Measurements from ENCODE around the gene NUBPL. TPM values are rescaled to one million over a fixed set of nuclear protein-coding genes. Genes with fewer than 3 reads are reported as not detected.

The NUBPL gene
- total RNA-seq, 1 donor from 2014 or later: 8.7 TPM

DNA sequence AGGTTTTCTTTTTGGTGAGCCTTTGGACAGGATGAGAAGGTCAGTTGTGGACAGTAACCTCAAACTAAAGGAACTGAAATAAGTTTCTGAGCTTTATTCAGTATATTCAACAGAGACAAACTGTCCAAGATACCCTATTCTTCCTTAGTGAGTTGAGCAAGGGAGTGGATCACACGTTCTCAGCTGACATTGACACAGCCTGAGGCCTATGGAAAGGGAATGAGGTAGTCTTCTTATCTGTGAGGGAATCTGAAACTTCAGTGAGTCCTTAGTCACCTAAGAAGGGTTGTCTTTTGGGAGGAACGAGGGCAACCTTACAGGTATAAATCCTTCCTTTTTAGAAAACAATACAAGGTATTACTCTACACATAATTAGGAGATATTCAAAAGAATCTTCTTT is 5.0 kb upstream of the NUBPL start:
- H3K36me3 Mint-ChIP-seq (ENCODE audit: low read depth): no peaks in the 10 kb centered on the region
- no peak overlapping the region for H3K27ac Mint-ChIP-seq
- H3K9me3 Mint-ChIP-seq: no peaks in the 10 kb centered on the region
- intact Hi-C loops (cut with micrococcal nuclease): no loop called here
- H3K4me3 Mint-ChIP-seq (ENCODE audit: low read depth): no peak overlapping the region
- no peak for DNase-seq (ENCODE audit: low spot score)
- H3K4me1 Mint-ChIP-seq (ENCODE audit: low read depth): peaks cover 8% of the 10 kb centered on the region
- peaks cover 24% of the 10 kb centered on the region for H3K27me3 Mint-ChIP-seq (ENCODE audit: low read depth)

DNA sequence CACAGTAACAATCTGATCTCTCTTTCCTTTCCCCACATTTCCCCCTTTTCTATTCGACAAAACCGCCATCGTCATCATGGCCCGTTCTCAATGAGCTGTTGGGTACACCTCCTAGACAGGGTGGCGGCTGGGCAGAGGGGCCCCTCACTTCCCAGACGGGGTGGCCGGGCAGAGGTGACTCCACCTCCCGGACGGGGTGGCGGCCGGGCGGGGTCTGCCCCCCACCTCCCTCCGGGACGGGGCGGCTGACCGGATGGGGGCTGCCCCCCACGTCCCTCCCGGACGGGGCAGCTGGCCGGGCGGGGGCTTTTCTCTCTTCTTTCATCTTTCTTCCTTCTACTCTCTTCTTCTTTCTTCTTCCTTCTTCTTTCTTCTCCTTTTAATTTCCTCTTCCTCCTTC is 1.3 kb upstream of the NUBPL start:
- Mint-ChIP-seq H3K36me3 (ENCODE audit: low read depth) (no peaks in the 10 kb centered on the region), H3K27me3 (ENCODE audit: low read depth) (peaks cover 12% of the 10 kb centered on the region), H3K4me1 (ENCODE audit: low read depth) (peaks cover 21% of the 10 kb centered on the region), H3K9me3 (no peaks in the 10 kb centered on the region), H3K4me3 (ENCODE audit: low read depth) (no peak overlapping the region), H3K27ac (no peak overlapping the region)
- intact Hi-C loops (cut with micrococcal nuclease): loop anchor here (2.0 to 10.0 kb wide), 6 partner anchors 351 to 645 kb away; partner anchors contain the start of genes AP4S1, RNU6-7, RNU6-8 and STRN3
- no peak for DNase-seq (ENCODE audit: low spot score)

DNA sequence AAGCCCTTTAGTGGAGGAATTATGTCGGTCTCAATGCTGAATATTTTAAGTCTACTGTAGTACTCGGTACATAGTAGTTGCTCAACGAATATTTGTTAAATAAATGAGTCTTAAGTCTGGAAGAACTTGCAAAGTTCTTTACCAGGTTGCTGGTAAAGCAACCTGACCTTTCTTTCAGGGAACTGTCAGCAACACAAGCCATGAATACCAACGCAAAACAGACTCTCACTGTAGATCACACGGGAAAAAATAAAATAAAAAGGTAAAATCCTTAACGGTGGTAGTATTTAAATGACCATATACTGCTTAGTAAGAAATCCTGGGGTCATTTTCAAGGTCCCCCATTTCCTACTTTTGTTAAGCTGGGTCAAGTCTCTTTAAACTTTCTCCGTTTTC is 447 bp upstream of the NUBPL start:
- peaks cover 21% of the 10 kb centered on the region for H3K4me1 Mint-ChIP-seq (ENCODE audit: low read depth)
- intact Hi-C loops (cut with micrococcal nuclease): loop anchor here (1.0 to 10.0 kb wide), 7 partner anchors 103 to 644 kb away; partner anchors contain the start of genes AP4S1, DTD2, RNU6-7 and RNU6-8
- peak overlapping the region; percentile 90 for H3K4me3 Mint-ChIP-seq (ENCODE audit: low read depth)
- no peaks in the 10 kb centered on the region for H3K36me3 Mint-ChIP-seq (ENCODE audit: low read depth)
- H3K9me3 Mint-ChIP-seq: no peaks in the 10 kb centered on the region
- H3K27ac Mint-ChIP-seq: peak overlapping the region; percentile 95
- DNase-seq (ENCODE audit: low spot score): no peak
- peaks cover 11% of the 10 kb centered on the region for H3K27me3 Mint-ChIP-seq (ENCODE audit: low read depth)

DNA sequence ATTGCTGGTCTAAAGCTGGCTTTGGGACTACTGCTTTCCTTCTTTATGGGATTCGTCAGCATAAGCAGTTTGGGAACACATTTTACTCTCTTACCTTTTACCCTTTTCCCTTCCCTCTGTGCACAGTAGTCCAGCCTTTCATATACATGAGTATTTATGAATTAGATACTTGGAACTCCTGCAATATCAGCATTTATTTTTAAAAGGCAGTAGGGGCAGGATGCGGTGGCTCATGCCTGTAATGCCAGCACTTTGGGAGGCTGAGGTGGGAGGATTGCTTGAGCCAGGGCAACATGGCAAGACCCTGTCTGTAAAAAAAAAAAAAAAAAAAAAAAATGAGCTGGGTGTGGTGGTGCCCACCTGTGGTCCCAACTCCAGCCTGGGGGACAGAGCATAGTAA is 3.0 kb downstream of the NUBPL start:
- Mint-ChIP-seq H3K27me3 (ENCODE audit: low read depth) (no peaks in the 10 kb centered on the region), H3K4me1 (ENCODE audit: low read depth) (peaks cover 31% of the 10 kb centered on the region), H3K9me3 (no peaks in the 10 kb centered on the region), H3K27ac (no peak overlapping the region), H3K4me3 (ENCODE audit: low read depth) (no peak overlapping the region), H3K36me3 (ENCODE audit: low read depth) (peaks cover 10% of the 10 kb centered on the region)
- no peak for DNase-seq (ENCODE audit: low spot score)
- intact Hi-C loops (cut with micrococcal nuclease): loop anchor here (10.0 kb wide), 2 partner anchors 539 to 641 kb away; partner anchors contain the start of genes AP4S1, RNU6-7, RNU6-8 and STRN3

DNA sequence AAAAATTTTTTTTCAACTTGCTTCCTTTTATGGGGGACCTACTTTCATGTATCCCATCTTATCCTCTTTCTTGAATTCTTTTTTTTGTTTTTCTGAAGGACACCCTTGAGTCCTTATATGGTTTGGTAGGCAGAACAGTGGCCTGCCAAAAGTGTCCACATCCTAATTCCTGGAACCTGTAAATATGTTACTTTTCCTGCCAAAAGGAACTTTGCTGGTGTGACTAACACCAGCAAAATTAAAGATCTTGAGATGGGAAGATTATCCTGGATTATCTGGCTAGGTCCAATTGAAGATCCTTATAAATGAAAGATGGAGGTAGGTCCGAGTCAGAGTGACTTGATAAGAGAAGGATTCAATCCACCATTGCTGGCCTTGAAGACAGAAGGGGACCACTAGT is 5.3 kb downstream of the NUBPL start:
- intact Hi-C loops (cut with micrococcal nuclease): loop anchor here (10.0 kb wide), 2 partner anchors 542 to 638 kb away; partner anchors contain the start of genes AP4S1, RNU6-7, RNU6-8 and STRN3
- Mint-ChIP-seq H3K27ac (no peak overlapping the region), H3K4me3 (ENCODE audit: low read depth) (no peak overlapping the region), H3K9me3 (no peaks in the 10 kb centered on the region), H3K4me1 (ENCODE audit: low read depth) (peaks cover 24% of the 10 kb centered on the region), H3K36me3 (ENCODE audit: low read depth) (peaks cover 10% of the 10 kb centered on the region), H3K27me3 (ENCODE audit: low read depth) (no peaks in the 10 kb centered on the region)
- DNase-seq (ENCODE audit: low spot score): no peak

DNA sequence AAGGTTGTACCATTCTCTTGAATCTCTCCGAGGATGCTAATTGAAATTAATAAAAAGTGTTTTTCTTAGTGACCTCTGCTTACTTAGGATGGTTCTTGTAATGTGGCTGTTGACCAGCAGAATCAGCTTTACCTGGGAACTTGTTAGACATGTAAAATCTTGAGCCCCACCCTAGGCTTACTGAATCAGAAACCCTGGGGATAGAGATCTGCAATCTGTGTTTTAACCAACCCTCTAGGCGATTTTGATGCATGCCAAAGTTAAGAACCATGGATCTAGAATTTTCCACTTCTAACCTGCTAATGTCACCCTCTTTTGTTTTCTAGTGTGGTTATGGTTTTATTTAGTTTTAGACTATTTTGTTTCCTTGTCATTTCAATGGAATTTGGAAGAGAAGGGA is 6.5 kb downstream of the NUBPL start:
- H3K4me3 Mint-ChIP-seq (ENCODE audit: low read depth): no peak overlapping the region
- no peak for DNase-seq (ENCODE audit: low spot score)
- H3K27ac Mint-ChIP-seq: no peak overlapping the region
- H3K27me3 Mint-ChIP-seq (ENCODE audit: low read depth): no peaks in the 10 kb centered on the region
- intact Hi-C loops (cut with micrococcal nuclease): loop anchor here (10.0 kb wide), 2 partner anchors 543 to 637 kb away; partner anchors contain the start of genes AP4S1, RNU6-7, RNU6-8 and STRN3
- H3K9me3 Mint-ChIP-seq: no peaks in the 10 kb centered on the region
- peaks cover 21% of the 10 kb centered on the region for H3K4me1 Mint-ChIP-seq (ENCODE audit: low read depth)
- H3K36me3 Mint-ChIP-seq (ENCODE audit: low read depth): peaks cover 10% of the 10 kb centered on the region

DNA sequence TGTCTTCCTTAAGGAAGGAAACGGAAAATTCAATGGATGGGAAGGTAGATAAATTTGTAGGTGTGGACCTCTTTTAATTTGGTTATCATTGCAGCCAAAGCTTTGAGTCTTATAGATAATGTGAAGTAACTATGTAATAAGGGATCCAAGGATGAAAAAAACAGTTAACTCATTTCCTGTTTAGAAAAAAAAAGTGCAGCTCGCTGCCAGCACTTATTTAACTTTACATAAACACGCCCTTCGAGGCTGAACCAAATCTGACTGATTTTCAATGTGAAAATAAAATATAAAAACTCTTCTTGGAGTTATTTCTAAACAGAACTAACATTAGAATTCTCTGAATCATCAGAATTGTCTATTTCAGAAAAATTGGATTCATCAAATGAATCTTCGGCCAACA is 7.0 kb downstream of the NUBPL start:
- Mint-ChIP-seq H3K27me3 (ENCODE audit: low read depth) (no peaks in the 10 kb centered on the region), H3K36me3 (ENCODE audit: low read depth) (peaks cover 10% of the 10 kb centered on the region), H3K27ac (no peak overlapping the region), H3K9me3 (no peaks in the 10 kb centered on the region), H3K4me3 (ENCODE audit: low read depth) (no peak overlapping the region), H3K4me1 (ENCODE audit: low read depth) (peaks cover 16% of the 10 kb centered on the region)
- DNase-seq (ENCODE audit: low spot score): no peak
- intact Hi-C loops (cut with micrococcal nuclease): loop anchor here (10.0 kb wide), 2 partner anchors 543 to 637 kb away; partner anchors contain the start of genes AP4S1, RNU6-7, RNU6-8 and STRN3

DNA sequence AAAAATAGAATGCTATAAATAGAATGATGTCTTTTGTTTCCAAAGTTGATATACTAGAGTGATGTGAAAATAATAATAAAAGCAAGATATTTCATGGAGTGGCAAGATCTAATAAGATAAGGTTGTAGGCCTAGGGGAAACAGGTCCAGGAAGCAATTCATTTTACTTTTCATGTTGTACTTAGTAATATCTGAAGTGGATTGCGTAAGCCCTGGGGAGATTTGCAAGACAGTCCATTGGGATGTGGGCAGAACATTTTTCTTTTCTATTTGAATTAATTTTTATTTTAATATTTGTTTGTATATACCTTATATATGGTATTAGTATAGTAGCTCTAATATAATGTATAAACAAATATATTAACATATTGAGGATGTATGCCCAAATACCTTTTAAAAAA is 7.5 kb downstream of the NUBPL start:
- Mint-ChIP-seq H3K4me1 (ENCODE audit: low read depth) (peaks cover 12% of the 10 kb centered on the region), H3K27ac (no peak overlapping the region), H3K36me3 (ENCODE audit: low read depth) (peaks cover 10% of the 10 kb centered on the region), H3K4me3 (ENCODE audit: low read depth) (no peak overlapping the region), H3K27me3 (ENCODE audit: low read depth) (no peaks in the 10 kb centered on the region), H3K9me3 (no peaks in the 10 kb centered on the region)
- no peak for DNase-seq (ENCODE audit: low spot score)
- intact Hi-C loops (cut with micrococcal nuclease): loop anchor here (10.0 kb wide), 2 partner anchors 544 to 636 kb away; partner anchors contain the start of genes AP4S1, RNU6-7, RNU6-8 and STRN3

DNA sequence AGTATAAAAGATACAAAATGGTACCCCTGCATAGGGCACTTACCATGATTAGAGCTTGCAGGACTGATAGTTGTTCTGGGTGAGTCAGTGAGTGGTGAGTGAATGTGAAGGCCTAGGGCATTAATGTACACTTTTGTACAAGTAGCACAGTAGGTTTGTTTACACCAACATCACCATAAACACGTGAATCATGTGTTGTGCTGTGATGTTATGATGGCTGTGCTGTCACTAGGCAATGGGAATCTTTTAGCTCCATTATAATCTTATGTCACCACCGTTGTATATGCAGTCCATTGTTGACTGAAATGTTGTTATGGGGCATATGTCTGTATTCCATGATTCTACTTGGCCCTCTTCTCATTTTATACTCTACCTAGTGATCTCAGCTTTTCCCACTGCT is 11.8 kb downstream of the NUBPL start:
- Mint-ChIP-seq H3K36me3 (ENCODE audit: low read depth) (peaks cover 4% of the 10 kb centered on the region), H3K27me3 (ENCODE audit: low read depth) (no peaks in the 10 kb centered on the region), H3K9me3 (no peaks in the 10 kb centered on the region), H3K27ac (no peak overlapping the region), H3K4me1 (ENCODE audit: low read depth) (peaks cover 12% of the 10 kb centered on the region), H3K4me3 (ENCODE audit: low read depth) (no peak overlapping the region)
- intact Hi-C loops (cut with micrococcal nuclease): no loop called here
- DNase-seq (ENCODE audit: low spot score): no peak

DNA sequence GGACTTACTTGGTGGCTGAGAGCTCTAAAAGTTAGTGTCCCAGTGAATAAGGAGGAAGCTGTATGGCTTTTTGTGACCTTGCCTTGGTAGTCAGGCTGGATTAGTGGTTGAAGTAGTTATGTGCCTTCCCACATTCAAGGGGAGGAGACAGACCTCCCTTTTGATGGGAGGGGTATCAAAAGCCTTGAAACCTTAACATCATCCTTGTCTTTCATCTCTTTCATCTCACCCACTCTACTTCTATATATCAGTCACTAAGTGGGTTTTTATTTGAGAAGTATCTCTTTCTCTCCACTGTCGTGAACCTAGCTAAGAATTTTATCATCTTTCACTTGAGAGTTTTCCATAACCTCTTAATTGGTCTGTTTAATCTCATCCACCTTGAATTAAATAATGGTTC is 15.7 kb downstream of the NUBPL start:
- Mint-ChIP-seq H3K27me3 (ENCODE audit: low read depth) (no peaks in the 10 kb centered on the region), H3K9me3 (no peaks in the 10 kb centered on the region), H3K36me3 (ENCODE audit: low read depth) (peaks cover 3% of the 10 kb centered on the region), H3K27ac (no peak overlapping the region), H3K4me3 (ENCODE audit: low read depth) (no peak overlapping the region), H3K4me1 (ENCODE audit: low read depth) (peaks cover 6% of the 10 kb centered on the region)
- intact Hi-C loops (cut with micrococcal nuclease): no loop called here
- DNase-seq (ENCODE audit: low spot score): no peak

DNA sequence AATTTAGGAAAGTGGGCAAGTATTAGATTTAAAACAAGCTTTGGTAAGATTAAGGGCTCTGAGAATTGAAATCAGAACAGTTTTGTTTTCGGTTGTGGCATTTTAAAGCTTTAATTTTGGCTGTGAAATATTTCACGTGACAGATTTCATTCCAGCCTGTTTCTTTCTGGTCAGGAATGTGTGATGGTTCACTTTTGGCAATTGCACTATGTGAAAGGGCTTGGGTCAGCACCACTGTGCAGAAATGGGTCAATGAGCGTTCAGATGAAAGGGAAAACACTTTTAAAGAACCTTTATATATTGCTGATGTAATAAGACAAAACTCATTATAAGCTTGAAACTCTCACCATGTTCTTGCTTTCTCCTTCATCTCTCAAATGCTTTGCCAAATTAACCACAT is 17.1 kb downstream of the NUBPL start:
- Mint-ChIP-seq H3K27ac (no peak overlapping the region), H3K36me3 (ENCODE audit: low read depth) (peaks cover 3% of the 10 kb centered on the region), H3K4me1 (ENCODE audit: low read depth) (peaks cover 6% of the 10 kb centered on the region), H3K9me3 (no peaks in the 10 kb centered on the region), H3K27me3 (ENCODE audit: low read depth) (no peaks in the 10 kb centered on the region), H3K4me3 (ENCODE audit: low read depth) (no peak overlapping the region)
- intact Hi-C loops (cut with micrococcal nuclease): no loop called here
- DNase-seq (ENCODE audit: low spot score): no peak

DNA sequence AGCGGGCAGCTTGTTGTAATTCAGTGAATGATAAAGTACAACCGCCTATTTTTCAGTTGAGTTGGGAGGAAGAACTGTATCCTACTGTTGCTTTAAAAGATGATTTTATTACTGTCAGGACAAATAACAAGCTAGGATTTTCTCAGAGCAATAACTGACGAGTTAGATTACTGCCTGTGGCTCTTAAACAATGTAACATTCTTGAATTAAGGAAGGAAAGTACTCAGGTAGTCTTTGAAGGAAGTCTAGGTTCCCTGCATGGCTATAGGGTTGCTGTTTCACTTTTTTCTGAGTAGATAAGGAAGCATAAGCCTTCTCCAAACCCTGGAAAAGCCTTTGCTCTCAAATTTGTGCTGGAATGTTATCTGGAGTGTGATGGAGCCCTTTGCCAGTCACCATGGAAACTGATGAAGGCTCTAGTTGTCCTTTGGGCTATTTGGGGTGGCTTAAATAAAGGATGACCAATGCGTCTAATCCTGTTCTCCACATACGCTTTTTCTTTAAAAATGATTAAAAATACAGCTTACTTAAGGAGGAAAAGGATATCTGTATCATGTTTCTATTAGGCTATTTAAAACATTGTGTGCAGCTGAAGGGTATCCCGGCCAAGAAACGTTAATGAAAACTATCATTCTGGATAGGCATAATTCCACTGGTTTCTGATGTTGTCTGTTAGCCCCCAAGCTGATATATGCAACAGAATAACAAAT is 17.7 kb downstream of the NUBPL start:
- intact Hi-C loops (cut with micrococcal nuclease): no loop called here
- H3K9me3 Mint-ChIP-seq: no peaks in the 10 kb centered on the region
- no peak overlapping the region for H3K4me3 Mint-ChIP-seq (ENCODE audit: low read depth)
- peaks cover 6% of the 10 kb centered on the region for H3K4me1 Mint-ChIP-seq (ENCODE audit: low read depth)
- H3K27me3 Mint-ChIP-seq (ENCODE audit: low read depth): no peaks in the 10 kb centered on the region
- no peak for DNase-seq (ENCODE audit: low spot score)
- no peak overlapping the region for H3K27ac Mint-ChIP-seq
- H3K36me3 Mint-ChIP-seq (ENCODE audit: low read depth): peaks cover 3% of the 10 kb centered on the region

DNA sequence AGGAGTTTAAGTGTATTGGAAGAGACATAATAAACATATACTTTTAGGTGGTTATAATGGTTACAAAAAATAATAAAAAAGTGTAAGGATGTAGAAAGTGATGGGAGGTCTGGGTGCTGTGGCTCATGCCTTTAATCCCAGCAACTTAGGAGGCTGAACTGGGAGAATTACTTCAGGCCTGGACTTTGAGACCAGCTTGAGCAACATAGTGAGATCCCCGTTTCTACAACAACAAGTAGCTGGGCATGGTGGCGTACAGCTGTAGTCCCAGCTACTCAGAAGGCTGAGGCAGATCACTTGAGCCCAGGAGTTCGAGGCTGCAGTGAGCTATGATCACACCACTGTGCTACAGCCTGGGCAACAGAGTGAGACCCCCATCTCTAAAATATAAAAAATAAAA is 19.0 kb downstream of the NUBPL start:
- Mint-ChIP-seq H3K9me3 (no peaks in the 10 kb centered on the region), H3K4me3 (ENCODE audit: low read depth) (no peak overlapping the region), H3K36me3 (ENCODE audit: low read depth) (peaks cover 3% of the 10 kb centered on the region), H3K27me3 (ENCODE audit: low read depth) (no peaks in the 10 kb centered on the region), H3K4me1 (ENCODE audit: low read depth) (peaks cover 6% of the 10 kb centered on the region), H3K27ac (no peak overlapping the region)
- intact Hi-C loops (cut with micrococcal nuclease): no loop called here
- DNase-seq (ENCODE audit: low spot score): no peak
